ENCODE data around the gene HORMAD2. TPM values are rescaled to one million over a fixed set of nuclear protein-coding genes. Genes with fewer than 3 reads are reported as not detected.
A peak's percentile ranks its signal among the peaks of the same experiment; 100 is the strongest.
"Not testable (repeated sequence)": the region's sequence is repeated elsewhere in the genome, so short reads cannot be mapped to it uniquely, and the experiment has no call there.

The HORMAD2 gene
- total RNA-seq, 1 experiment from 2014 or later, result not detected

DNA sequence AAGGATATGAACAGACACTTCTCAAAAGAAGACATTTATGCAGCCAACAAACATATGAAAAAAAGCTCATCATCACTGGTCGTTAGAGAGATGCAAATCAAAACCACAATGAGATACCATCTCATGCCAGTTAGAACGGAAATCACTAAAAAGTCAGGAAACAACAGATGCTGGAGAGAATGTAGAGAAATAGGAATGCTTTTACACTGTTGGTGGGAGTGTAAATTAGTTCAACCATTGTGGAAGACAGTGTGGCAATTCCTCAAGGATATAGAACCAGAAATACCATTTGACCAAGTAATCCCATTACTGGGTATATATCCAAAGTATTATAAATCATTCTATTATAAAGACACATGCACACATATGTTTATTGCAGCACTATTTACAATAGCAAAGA, 20.5 kb downstream of the HORMAD2 start:
- DNase-seq (ENCODE audit: extremely low read depth, low read depth), result not testable (repeated sequence)

DNA sequence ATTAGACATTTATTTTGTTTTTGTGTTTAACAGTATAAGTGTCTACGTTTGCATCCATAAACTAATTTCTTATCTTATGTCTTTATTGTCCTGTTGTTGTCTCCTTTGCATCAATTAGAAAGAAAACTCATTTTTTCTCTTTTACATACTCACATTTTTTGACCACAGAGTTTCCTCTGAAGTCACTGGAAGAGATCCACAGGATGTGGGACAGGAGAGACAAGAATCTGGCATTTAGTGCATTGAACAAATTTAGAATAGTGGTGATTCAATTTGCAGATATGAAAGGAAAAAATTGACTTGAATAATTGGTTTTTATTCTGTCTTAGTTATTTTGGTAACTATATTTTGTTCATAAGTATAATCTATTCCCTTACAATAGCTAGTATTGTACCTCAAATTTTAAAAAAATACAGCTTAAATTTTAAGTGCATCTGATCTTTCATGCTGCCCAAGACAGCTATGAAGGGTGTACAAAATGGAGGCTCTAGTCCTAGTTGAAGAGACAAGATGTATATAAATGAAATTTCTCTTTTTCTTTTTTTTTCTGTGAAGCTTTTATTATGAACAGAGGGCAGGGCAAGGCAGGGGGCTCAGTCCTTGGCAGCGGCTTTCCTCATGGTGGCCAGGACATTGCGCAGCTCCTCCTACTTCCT, 24.4 kb downstream of the HORMAD2 start:
- no peak for DNase-seq (ENCODE audit: extremely low read depth, low read depth)

DNA sequence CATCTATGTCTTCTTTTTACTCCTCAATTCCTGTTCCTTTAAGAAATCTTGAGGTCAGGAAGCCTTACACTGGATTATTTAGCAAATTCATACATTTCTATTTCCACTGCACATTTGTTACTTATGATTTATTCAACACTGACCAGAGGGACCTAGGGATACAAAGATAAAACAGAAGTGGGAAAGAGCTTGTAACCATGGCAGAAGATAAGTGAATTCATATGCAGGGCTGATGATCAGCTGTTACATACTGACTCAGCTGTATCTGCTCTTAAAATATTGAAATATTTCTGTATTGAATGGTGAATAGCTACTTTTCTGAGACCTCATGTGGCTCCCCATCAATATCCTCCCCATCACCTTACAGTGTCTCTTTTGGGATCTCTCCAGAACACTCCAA, 25.2 kb downstream of the HORMAD2 start:
- DNase-seq (ENCODE audit: extremely low read depth, low read depth), result no peak

- DNase-seq (ENCODE audit: extremely low read depth, low read depth), result no peak
Observed at GRCh38 chr22:30113494-30113893, 33.2 kb downstream of the HORMAD2 start.

DNA sequence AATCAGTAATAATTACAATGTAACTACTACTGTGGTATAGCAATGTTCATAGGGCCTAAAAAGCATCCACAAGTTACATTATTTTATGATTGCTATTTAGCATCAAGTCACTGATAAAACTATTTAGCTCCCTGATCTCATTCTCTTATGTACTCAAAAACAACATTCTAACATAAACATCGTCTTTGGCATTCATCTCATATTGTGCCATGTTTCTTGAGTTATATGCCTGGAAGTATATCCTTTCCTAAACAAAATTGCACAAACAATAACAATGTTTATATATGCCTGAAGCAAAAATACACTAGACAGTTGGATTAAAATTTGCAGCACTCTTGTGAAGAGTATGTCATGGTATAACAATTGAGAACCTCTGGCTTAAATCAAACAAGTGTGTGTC, 34.1 kb downstream of the HORMAD2 start:
- DNase-seq (ENCODE audit: extremely low read depth, low read depth), result peak; percentile 28

DNA sequence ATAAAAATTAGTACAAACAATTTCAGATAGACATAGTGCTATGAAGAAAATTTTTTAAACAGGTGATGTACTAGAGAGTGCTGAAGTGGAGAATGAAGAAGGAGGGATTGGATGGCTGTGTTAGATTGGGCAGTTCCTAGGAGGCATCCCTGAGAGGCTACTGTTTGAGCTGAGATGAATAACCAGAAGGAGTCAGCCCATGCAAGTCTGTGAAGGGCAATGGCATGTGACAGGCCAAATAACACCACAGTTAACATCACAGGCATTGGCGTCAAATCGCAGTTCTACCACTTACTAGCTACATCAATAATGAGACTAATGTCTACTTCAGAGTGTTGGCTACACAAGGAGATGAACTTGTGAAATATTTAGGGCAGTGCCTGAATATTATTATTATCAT, 35.4 kb downstream of the HORMAD2 start:
- DNase-seq (ENCODE audit: extremely low read depth, low read depth), result no peak

DNA sequence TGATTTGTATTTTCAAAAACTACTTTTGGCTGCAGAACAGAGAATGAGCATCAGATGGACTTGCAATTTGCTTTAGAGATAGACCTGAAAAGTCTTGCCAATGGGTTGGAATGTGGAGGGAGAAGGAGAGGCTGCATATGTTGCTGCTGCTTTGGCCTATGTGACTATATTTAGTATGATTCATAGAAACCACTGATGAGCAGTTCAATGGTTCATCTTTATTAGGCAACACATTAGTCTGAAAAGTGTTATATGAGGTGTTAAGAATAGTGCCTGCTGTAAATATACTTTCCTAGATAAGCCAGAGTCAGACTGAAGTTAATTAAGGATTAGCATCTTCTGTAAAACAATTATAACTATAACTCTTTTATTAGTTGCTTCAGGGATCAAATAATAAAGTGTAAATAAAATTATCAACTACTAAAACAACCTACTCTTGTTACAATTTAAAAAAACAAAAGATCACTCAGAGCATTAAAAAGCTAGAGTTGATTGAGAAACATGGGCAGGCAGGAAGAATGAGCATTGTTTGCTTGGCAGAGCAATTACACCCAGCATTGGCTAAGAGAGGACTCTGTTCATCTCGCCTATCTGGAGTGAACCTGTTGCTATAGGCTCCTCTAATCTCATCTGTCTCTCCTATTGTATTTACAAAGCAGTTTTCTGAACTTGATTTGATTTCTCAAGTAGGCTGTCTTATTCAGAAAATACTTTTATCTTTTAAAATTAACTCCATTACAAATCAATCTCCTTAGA, 36.3 kb downstream of the HORMAD2 start:
- no peak for DNase-seq (ENCODE audit: extremely low read depth, low read depth)

- DNase-seq (ENCODE audit: extremely low read depth, low read depth), result no peak
Observed at GRCh38 chr22:30117256-30117655, 37.0 kb downstream of the HORMAD2 start.

- DNase-seq (ENCODE audit: extremely low read depth, low read depth), result no peak
Observed at GRCh38 chr22:30118291-30118690, 38.0 kb downstream of the HORMAD2 start.

DNA sequence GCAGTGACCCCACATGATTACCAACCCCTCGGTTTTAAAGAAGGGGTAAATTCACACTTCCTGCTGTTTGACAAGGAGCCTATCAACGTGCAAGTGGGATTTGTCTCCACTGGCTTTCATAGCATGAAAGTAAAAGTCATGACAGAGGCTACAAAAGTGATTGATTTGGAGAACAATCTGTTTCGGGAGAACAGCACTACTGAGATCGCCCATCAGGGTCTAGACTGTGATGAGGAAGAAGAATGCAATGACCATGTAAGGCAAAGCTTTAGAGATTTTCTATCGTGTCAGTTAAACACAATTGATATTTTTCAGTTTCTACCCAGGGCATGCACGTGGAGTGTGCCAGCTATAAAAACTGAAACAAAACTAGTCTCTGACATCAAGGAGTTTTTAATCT, 41.7 kb downstream of the HORMAD2 start:
- no peak for DNase-seq (ENCODE audit: extremely low read depth, low read depth)

GRCh38 chr22:30123463-30123862, 43.2 kb downstream of the HORMAD2 start:
- DNase-seq (ENCODE audit: extremely low read depth, low read depth), result no peak

DNA sequence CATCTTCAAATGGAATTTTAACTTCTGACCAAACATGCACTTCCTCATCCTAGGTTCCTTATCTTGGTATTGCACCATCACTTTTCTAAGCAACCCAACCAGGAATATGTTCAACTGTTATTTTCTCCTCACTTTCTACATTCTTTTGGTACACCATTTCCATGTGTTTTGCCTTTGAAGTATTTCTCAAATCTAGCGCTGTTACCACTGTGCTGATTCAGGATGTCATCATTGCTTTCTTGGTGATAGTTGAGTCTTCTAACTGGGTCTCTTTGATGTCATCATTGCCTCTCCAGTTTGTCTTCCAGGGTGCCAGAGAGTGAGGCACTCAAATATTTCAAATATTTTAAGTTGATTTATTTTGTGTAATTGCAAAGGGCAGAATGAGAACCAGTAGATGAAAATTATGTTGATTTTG, 47.5 kb downstream of the HORMAD2 start:
- DNase-seq (ENCODE audit: extremely low read depth, low read depth), result no peak

- DNase-seq (ENCODE audit: extremely low read depth, low read depth), result no peak
Observed at GRCh38 chr22:30128511-30128910, 48.2 kb downstream of the HORMAD2 start.

- DNase-seq (ENCODE audit: extremely low read depth, low read depth), result no peak
Observed at GRCh38 chr22:30129636-30130035, 49.4 kb downstream of the HORMAD2 start.

GRCh38 chr22:30132290-30132996, 52.2 kb downstream of the HORMAD2 start:
- no peak for DNase-seq (ENCODE audit: extremely low read depth, low read depth)

GRCh38 chr22:30140414-30140813, 60.1 kb downstream of the HORMAD2 start:
- DNase-seq (ENCODE audit: extremely low read depth, low read depth), result no peak

GRCh38 chr22:30143265-30143664, 63.0 kb downstream of the HORMAD2 start:
- no peak for DNase-seq (ENCODE audit: extremely low read depth, low read depth)

DNA sequence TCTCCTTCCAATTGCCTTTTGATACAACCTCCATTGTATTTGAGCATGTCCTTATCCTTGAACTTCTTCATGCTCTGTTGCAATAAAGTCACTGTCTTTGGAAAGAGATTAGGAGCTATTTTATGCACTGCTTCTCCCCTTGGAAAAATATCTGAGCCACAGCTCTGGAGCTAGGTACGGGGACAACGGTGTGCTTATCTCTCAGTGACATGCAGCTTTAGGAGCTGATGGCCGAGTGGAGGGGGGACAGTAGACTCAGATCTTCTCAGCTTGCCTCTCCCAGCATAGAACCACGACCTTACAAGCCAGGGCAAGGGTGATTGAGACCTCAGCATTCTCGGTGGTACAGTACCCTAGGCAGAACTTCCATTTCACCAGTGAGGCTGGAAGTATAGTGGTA, 64.1 kb downstream of the HORMAD2 start:
- no peak for DNase-seq (ENCODE audit: extremely low read depth, low read depth)

DNA sequence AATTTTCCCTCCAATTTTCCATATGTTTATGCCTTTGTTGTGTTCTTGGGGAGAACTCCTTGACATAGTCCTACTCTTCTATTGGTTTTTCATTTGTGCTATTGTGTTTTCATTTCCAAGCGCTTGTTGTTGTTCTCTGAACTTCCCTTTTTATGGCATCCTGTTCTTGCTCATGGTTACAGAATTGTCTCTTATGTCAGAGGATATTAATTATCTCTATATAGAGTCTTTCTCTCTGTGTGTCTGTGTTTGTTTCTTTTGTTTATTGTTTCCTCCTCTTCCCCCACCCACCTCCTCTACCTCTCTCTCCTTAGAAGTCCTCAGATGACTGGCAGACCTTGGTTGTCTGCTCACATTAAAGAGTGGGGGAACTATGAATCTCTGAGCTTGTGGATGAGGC, 69.9 kb downstream of the HORMAD2 start:
- no peak for DNase-seq (ENCODE audit: extremely low read depth, low read depth)

GRCh38 chr22:30158277-30158676, 78.0 kb downstream of the HORMAD2 start:
- no peak for DNase-seq (ENCODE audit: extremely low read depth, low read depth)

DNA sequence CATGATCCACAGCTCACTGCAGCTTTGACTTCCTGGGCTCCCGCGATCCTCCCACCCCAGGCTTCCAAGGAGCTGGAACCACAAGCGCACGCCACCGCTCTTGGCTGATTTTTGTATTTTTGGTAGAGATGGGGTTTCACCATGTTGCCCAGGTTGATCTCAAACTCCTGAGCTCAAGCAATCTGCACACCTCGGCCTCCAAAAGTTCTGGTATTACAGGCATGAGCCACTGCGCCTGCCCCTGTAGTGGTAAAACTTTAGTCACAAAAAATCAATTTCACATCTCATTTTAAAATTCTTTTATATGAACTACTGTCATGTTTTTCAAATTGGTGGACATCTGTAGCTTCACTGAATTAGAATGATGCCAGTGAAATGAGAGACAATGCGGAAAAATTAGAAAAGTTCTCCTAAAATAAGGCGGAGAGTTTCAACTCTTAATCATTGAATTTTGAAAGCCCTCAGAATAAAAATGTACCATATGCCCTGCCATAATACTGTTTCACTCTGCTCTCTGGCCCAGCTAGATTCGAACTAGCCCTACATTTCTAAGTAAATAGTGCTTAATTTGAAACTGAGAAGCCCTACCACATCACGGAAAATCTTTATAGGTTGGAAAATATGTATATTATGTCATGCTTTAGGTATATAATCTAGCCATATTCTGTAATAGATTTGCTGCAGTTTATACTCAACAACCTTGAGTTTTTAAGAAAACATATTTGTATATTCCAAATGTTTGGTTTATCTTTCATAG, 78.7 kb downstream of the HORMAD2 start:
- no peak for DNase-seq (ENCODE audit: extremely low read depth, low read depth)

Data from NCI-H460 (cell line).